ENCODE data around the gene CIRBP. TPM values are rescaled to one million over a fixed set of nuclear protein-coding genes. Genes with fewer than 3 reads are reported as not detected.

CIRBP gene
- polyA plus RNA-seq, 1 of the 3 experiments (the other 2 are of a cell fraction) = 762 TPM

DNA sequence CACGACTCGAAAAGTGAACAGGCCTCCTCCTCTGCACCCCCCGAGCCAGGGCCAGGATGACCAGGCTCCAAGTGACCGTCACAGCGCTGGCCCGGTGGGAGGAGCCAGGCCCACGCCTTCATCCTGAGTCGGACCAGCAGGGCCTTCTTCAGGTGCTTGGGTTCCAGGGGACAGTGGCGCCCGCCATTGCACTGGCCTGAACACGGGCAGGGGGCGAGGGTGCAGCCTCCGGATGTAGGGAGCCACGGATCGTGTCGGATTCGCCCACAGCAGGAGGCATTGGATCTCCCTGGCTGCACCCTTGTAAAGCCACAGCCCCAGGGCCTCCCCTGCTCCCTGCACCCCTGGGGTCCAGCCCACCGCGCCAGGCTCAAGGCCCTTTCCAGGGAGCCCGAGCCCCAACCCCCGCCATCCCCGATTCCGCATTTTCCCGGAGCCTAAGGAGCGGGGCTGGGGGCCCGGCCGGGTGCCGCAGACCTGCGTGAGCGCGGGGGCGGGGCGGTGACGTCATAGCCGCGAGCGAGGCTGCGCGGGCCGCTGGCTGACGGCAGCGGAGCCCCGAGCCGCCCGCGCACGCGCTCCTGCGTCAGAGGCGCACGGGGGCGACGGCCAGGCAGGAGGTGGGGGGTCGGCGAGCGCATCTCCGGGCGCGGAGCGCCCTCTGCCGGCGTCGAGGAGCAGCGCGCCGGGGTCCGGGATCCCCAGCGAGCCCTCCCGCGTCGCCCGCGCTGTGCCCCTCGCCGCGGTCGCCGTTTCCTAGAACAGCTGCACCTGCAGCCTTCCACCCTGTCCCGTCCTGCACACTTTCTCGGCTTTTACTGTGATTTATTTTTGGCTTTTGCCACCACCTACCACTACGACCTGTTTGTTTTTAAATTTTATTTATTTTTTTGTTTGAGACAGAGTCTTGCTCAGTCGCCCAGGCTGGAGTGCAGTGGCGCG lies 29.1 kb upstream of the CIRBP start (continued):
- TF ChIP-seq, protein P1, sequence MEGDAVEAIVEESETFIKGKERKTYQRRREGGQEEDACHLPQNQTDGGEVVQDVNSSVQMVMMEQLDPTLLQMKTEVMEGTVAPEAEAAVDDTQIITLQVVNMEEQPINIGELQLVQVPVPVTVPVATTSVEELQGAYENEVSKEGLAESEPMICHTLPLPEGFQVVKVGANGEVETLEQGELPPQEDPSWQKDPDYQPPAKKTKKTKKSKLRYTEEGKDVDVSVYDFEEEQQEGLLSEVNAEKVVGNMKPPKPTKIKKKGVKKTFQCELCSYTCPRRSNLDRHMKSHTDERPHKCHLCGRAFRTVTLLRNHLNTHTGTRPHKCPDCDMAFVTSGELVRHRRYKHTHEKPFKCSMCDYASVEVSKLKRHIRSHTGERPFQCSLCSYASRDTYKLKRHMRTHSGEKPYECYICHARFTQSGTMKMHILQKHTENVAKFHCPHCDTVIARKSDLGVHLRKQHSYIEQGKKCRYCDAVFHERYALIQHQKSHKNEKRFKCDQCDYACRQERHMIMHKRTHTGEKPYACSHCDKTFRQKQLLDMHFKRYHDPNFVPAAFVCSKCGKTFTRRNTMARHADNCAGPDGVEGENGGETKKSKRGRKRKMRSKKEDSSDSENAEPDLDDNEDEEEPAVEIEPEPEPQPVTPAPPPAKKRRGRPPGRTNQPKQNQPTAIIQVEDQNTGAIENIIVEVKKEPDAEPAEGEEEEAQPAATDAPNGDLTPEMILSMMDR (IDR thresholded peaks at IDR 0.05) = peak; percentile 68
- TF ChIP-seq SMC3 (IDR thresholded peaks at IDR 0.05; ENCODE audit: low read depth, low read length) (peak; percentile 82), TCF12 (IDR thresholded peaks at IDR 0.05) (no peak), IRF3 (IDR thresholded peaks at IDR 0.05; ENCODE audit: low read depth, low read length) (no peak), EZH2phosphoT487 (IDR thresholded peaks at IDR 0.05; ENCODE audit: borderline replicate concordance, low read depth) (no peak), MEF2A (IDR thresholded peaks at IDR 0.05; ENCODE audit: borderline replicate concordance, low read depth) (no peak), SIN3A (IDR thresholded peaks at IDR 0.05; ENCODE audit: borderline replicate concordance, low read depth, low read length) (no peak), FOXJ3 (CRISPR knock-in tag; IDR thresholded peaks at IDR 0.05) (no peak)
- TF ChIP-seq, protein P2, sequence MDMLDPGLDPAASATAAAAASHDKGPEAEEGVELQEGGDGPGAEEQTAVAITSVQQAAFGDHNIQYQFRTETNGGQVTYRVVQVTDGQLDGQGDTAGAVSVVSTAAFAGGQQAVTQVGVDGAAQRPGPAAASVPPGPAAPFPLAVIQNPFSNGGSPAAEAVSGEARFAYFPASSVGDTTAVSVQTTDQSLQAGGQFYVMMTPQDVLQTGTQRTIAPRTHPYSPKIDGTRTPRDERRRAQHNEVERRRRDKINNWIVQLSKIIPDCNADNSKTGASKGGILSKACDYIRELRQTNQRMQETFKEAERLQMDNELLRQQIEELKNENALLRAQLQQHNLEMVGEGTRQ (IDR thresholded peaks at IDR 0.05; ENCODE audit: borderline replicate concordance, low read depth, low read length) = no peak

DNA sequence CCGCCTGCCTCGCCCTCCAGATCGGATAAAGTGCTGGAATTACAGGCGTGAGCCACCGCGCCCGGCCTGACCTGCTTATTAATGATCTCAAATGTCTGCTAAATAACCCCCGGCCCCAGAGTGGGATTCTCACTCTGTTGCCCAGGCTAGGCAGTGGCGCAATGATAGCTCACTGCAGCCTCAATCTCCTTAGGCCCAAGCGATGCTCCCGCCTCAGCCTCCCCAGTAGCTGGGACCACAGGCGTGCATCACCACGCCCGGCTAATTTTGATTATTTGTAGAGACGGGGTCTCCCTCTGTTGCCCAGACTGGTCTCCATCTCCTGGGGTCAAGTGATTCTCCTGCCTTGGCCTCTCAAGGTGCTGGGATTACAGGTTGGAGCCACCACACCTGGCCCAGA lies 28.2 kb upstream of the CIRBP start:
- no peak for TF ChIP-seq JUND (IDR thresholded peaks at IDR 0.05)
- TF ChIP-seq RCOR1 (IDR thresholded peaks at IDR 0.05; ENCODE audit: low read length) = no peak
- TF ChIP-seq RAD21 (IDR thresholded peaks at IDR 0.05; ENCODE audit: low read length) = no peak
- TF ChIP-seq, protein P3, sequence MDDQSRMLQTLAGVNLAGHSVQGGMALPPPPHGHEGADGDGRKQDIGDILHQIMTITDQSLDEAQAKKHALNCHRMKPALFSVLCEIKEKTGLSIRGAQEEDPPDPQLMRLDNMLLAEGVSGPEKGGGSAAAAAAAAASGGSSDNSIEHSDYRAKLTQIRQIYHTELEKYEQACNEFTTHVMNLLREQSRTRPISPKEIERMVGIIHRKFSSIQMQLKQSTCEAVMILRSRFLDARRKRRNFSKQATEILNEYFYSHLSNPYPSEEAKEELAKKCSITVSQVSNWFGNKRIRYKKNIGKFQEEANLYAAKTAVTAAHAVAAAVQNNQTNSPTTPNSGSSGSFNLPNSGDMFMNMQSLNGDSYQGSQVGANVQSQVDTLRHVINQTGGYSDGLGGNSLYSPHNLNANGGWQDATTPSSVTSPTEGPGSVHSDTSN (IDR thresholded peaks at IDR 0.05) = no peak
- no peak for TF ChIP-seq SIN3A (IDR thresholded peaks at IDR 0.05; ENCODE audit: borderline replicate concordance, low read depth, low read length)
- no peak for TF ChIP-seq RXRA (IDR thresholded peaks at IDR 0.05; ENCODE audit: borderline replicate concordance, low read depth)
- TF ChIP-seq GABPA (IDR thresholded peaks at IDR 0.05; ENCODE audit: low read depth) = no peak
- peaks cover 22 to 50% of the 10 kb centered on the region in 2 experiments; a peak in 3 of 4 replicates for H3K4me1 ChIP-seq (ENCODE audit: control insufficient read depth in 1 of 2, insufficient read depth in 2 of 2, low read depth in 1 of 2, low read length in 1 of 2)
- no peak for DNase-seq
- H3K27me3 ChIP-seq (ENCODE audit: insufficient read depth) = no peaks in the 10 kb centered on the region
- H3K9ac ChIP-seq = no peak overlapping the region
- H3K9me3 ChIP-seq = no peaks in the 10 kb centered on the region
- H3K79me2 ChIP-seq (ENCODE audit: insufficient read depth) = peaks cover 37% of the 10 kb centered on the region
- H3K36me3 ChIP-seq (replicated peaks in 1 of 2; ENCODE audit: control insufficient read depth in 1 of 2, insufficient read depth in 2 of 2, low read length in 1 of 2) = no peaks in the 10 kb centered on the region
- H4K20me1 ChIP-seq (ENCODE audit: insufficient read depth) = peaks cover 11% of the 10 kb centered on the region; the same call in 1 of the 2 replicates
- peak overlapping the region in 1 of 2 experiments; percentile 91; a peak in 1 of 4 replicates for H3K4me3 ChIP-seq (ENCODE audit: low read depth in 2 of 2, low read length in 1 of 2)
- peak overlapping the region in 1 of 2 experiments; percentile 55; a peak in 2 of 4 replicates for H3K27ac ChIP-seq (ENCODE audit: low read depth in 2 of 2, low read length in 1 of 2)
- POLR2A ChIA-PET = interaction anchor here (0.9 to 4.3 kb wide), 4 partner anchors 12 to 215 kb away, joined by 3 to 49 read pairs (median 5); partner anchors contain the start of gene CIRBP
- CTCF ChIA-PET = interaction anchor here (0.8 to 9.7 kb wide), 23 partner anchors 13 to 320 kb away, joined by 3 to 594 read pairs (median 4); partner anchors contain the start of gene CIRBP
- H3F3A ChIP-seq (replicated peaks; ENCODE audit: insufficient read depth) = peaks cover 39% of the 10 kb centered on the region
- H3K9me2 ChIP-seq = no peaks in the 10 kb centered on the region
- peak overlapping the region; percentile 99 for H3K4me2 ChIP-seq
- whole genome bisulfite sequencing (ENCODE audit: low lambda C conversion rate) = 85% methylated on average over 15 of the region's 15 CpGs
- no peak overlapping the region for H2AFZ ChIP-seq (ENCODE audit: low read depth)
